Mesenteric fat pad (tissue), 1 donor: ENCODE data around the gene JAG2. TPM values are rescaled to one million over a fixed set of nuclear protein-coding genes. Genes with fewer than 3 reads are reported as not detected.

ENCODE experiments used
- DNase-seq: peaks from one replicate; pipeline ENCODE4 v3.0.0-alpha.2; 2020; ENCODE audit warnings: low spot score
- total RNA-seq: library from RNA; stranded (reverse); fragmentation: NEBNext Ultra II Directional; extraction: Animal tissue kit (Norgen Biotek cat#: 25700); gene quantifications from one replicate; pipeline ENCODE4 v1.2.1, GENCODE V29; 2021
- donor health status: DM: yes; HTN: yes; CAD: no.

JAG2 gene
- total RNA-seq, 1 donor from 2014 or later: 25.1 TPM

- no peak for DNase-seq
Measured at GRCh38 chr14:105151838-105152793, 16.5 kb downstream of the JAG2 start.

GRCh38 chr14:105151084-105151837 lies 17.3 kb downstream of the JAG2 start:
- no peak for DNase-seq

- DNase-seq: no peak
Measured at GRCh38 chr14:105150368-105151083, 18.1 kb downstream of the JAG2 start.

- no peak for DNase-seq
Measured at GRCh38 chr14:105150026-105150367, 18.6 kb downstream of the JAG2 start.

GRCh38 chr14:105149146-105149781 lies 19.3 kb downstream of the JAG2 start:
- DNase-seq: no peak

- no peak for DNase-seq
Measured at GRCh38 chr14:105148604-105149145, 19.9 kb downstream of the JAG2 start.

GRCh38 chr14:105147671-105148603 lies 20.6 kb downstream of the JAG2 start:
- DNase-seq: no peak

GRCh38 chr14:105146976-105147635 lies 21.5 kb downstream of the JAG2 start:
- DNase-seq: no peak

- DNase-seq: no peak
Measured at GRCh38 chr14:105146181-105146975, 22.2 kb downstream of the JAG2 start.

GRCh38 chr14:105145381-105146180 lies 23.0 kb downstream of the JAG2 start:
- no peak for DNase-seq

- no peak for DNase-seq
Measured at GRCh38 chr14:105144666-105145380, 23.8 kb downstream of the JAG2 start.

- no peak for DNase-seq
Measured at GRCh38 chr14:105144026-105144665, 24.4 kb downstream of the JAG2 start.

GRCh38 chr14:105143451-105144025 lies 25.0 kb downstream of the JAG2 start:
- no peak for DNase-seq

- no peak for DNase-seq
Measured at GRCh38 chr14:105142651-105143450, 25.7 kb downstream of the JAG2 start.
